CD14-positive monocyte (primary cell): Measurements from ENCODE around the gene TNFRSF13B. TPM values are rescaled to one million over a fixed set of nuclear protein-coding genes. Genes with fewer than 3 reads are reported as not detected.

Source experiments
- DNase-seq, 3 donors: peaks; one replicate each; pipeline ENCODE4 v3.0.0-alpha.2; 2011 to 2022
- H2AFZ ChIP-seq: 2 replicates; pipeline ENCODE4 v1.6.0; 2012; ENCODE audit warnings: mild to moderate bottlenecking, low read depth, low read length, inconsistent platforms; ENCODE audit not compliant: insufficient read depth, poor library complexity, severe bottlenecking
- H3K27ac ChIP-seq, 2 donors: 1 replicate in 1 of 2; 2 replicates in 1 of 2; pipeline ENCODE4 v1.5.1; 2012 to 2013; ENCODE audit warnings: low read length in 2 of 2, control low read depth in 1 of 2, inconsistent platforms in 1 of 2, low read depth in 1 of 2, mild to moderate bottlenecking in 1 of 2
- H3K27me3 ChIP-seq, 2 donors: one replicate each; pipeline versions ENCODE4 v1.6.0 to v1.6.1; 2011 to 2013; ENCODE audit warnings: low read length in 2 of 2; ENCODE audit not compliant: control insufficient read depth in 2 of 2, insufficient read depth in 2 of 2
- H3K36me3 ChIP-seq, 2 donors: replicated peaks in 1 of 2; 1 replicate in 1 of 2; 2 replicates in 1 of 2; pipeline versions ENCODE4 v1.5.1 to v1.6.1; 2012 to 2013; ENCODE audit warnings: low read length in 2 of 2, control low read depth in 1 of 2, inconsistent platforms in 1 of 2, mild to moderate bottlenecking in 1 of 2; ENCODE audit not compliant: insufficient read depth in 2 of 2, control insufficient read depth in 1 of 2
- H3K4me1 ChIP-seq, 2 donors: 1 replicate in 1 of 2; 2 replicates in 1 of 2; pipeline versions ENCODE4 v1.5.1 to v1.6.1; 2012 to 2013; ENCODE audit warnings: low read length in 2 of 2, control low read depth in 1 of 2, inconsistent platforms in 1 of 2, mild to moderate bottlenecking in 1 of 2, moderate library complexity in 1 of 2; ENCODE audit not compliant: insufficient read depth in 2 of 2, control insufficient read depth in 1 of 2
- H3K4me2 ChIP-seq: replicated peaks from 2 replicates; pipeline ENCODE3; 2012; ENCODE audit warnings: low read length, moderate library complexity, mild to moderate bottlenecking; ENCODE audit not compliant: poor library complexity, severe bottlenecking; ENCODE audit errors: extremely low read depth
- H3K4me3 ChIP-seq, 3 experiments: fragments of 200-600 bp in 1 of 3; sonication (generic) in 1 of 3; replicated peaks in 1 of 3; 1 replicate in 2 of 3; 2 replicates in 1 of 3; pipeline ENCODE4 v1.5.1; 2011 to 2013; ENCODE audit warnings: low read length in 3 of 3, mild to moderate bottlenecking in 3 of 3, control low read depth in 2 of 3, low read depth in 2 of 3, inconsistent platforms in 1 of 3, moderate library complexity in 1 of 3
- H3K79me2 ChIP-seq: 2 replicates; pipeline ENCODE4 v1.6.0; 2012; ENCODE audit warnings: mild to moderate bottlenecking, control low read depth, inconsistent platforms, low read length, moderate library complexity; ENCODE audit not compliant: insufficient read depth
- H3K9ac ChIP-seq: 2 replicates; pipeline ENCODE4 v1.6.0; 2017; ENCODE audit warnings: low read length, mild to moderate bottlenecking; ENCODE audit not compliant: insufficient read depth, poor library complexity, severe bottlenecking
- H3K9me3 ChIP-seq, 2 donors: replicated peaks in 1 of 2; 1 replicate in 1 of 2; 2 replicates in 1 of 2; pipeline versions ENCODE4 v1.5.1 to v1.6.1; 2012 to 2013; ENCODE audit warnings: low read length in 2 of 2, control low read depth in 1 of 2; ENCODE audit not compliant: control insufficient read depth in 1 of 2, insufficient read depth in 1 of 2
- H4K20me1 ChIP-seq: 2 replicates; pipeline ENCODE4 v1.6.0; 2012; ENCODE audit warnings: mild to moderate bottlenecking, low read length, control low read depth, moderate library complexity; ENCODE audit not compliant: insufficient read depth
- H3K27ac Mint-ChIP-seq, 7 donors: one replicate each; pipeline ENCODE4 v1.8.0; 2020; ENCODE audit warnings: mild to moderate bottlenecking in 7 of 7, mixed read lengths in 7 of 7, moderate library complexity in 6 of 7, inconsistent platforms in 2 of 7
- H3K27me3 Mint-ChIP-seq, 3 donors: one replicate each; pipeline ENCODE4 v1.8.0; 2021 to 2022; ENCODE audit warnings: low read depth in 3 of 3, mild to moderate bottlenecking in 3 of 3, mixed read lengths in 3 of 3, moderate library complexity in 3 of 3, inconsistent platforms in 1 of 3
- H3K36me3 Mint-ChIP-seq, 2 donors: one replicate each; pipeline ENCODE4 v1.8.0; 2020; ENCODE audit warnings: mixed read lengths in 2 of 2, inconsistent platforms in 1 of 2, mild to moderate bottlenecking in 1 of 2
- H3K4me1 Mint-ChIP-seq: one replicate; pipeline ENCODE4 v1.8.0; 2020; ENCODE audit warnings: mild to moderate bottlenecking, mixed read lengths
- H3K4me3 Mint-ChIP-seq, 2 donors: one replicate each; pipeline ENCODE4 v1.8.0; 2020; ENCODE audit warnings: mild to moderate bottlenecking in 2 of 2, mixed read lengths in 2 of 2, moderate library complexity in 1 of 2
- H3K9me3 Mint-ChIP-seq, 7 donors: one replicate each; pipeline ENCODE4 v1.8.0; 2020 to 2022; ENCODE audit warnings: mixed read lengths in 7 of 7, mild to moderate bottlenecking in 6 of 7, moderate library complexity in 6 of 7, inconsistent platforms in 2 of 7
- WGBS: methylation state at CpG from one replicate; pipeline ENCODE4 v1.1.5; 2013; ENCODE audit warnings: missing lambda C conversion rate; ENCODE audit not compliant: insufficient coverage; 5-methylcytosine and 5-hydroxymethylcytosine counted together
- intact Hi-C, 2 donors: fragments of 100-400 bp; cut with micrococcal nuclease; formaldehyde crosslinking; loops; one replicate each; pipeline versions ENCODE4 v1.15.0 to v1.15.1; 2023
- polyA plus RNA-seq, 3 donors: library from polyadenylated mRNA; depleted of rRNA in 1 of 3; unstranded in 2 of 3; stranded (reverse) in 1 of 3; fragments of 300-500 nt in 2 of 3; fragments of >200 nt in 1 of 3; fragmentation: Illumina TruSeq in 2 of 3; gene quantifications; 1 replicate in 2 of 3; 2 replicates in 1 of 3; pipeline ENCODE4 v1.2.3, GENCODE V29; 2012 to 2021
- TF ChIP-seq, protein P1 (sequence below): fragments of 200-600 bp; IDR thresholded peaks from one replicate; pipeline ENCODE4 v1.8.0; 2022; ENCODE audit warnings: antibody characterized with exemption, mild to moderate bottlenecking

TNFRSF13B gene
- polyA plus RNA-seq, 3 donors, result 0.21 to 0.47 TPM; not detected in 1

DNA sequence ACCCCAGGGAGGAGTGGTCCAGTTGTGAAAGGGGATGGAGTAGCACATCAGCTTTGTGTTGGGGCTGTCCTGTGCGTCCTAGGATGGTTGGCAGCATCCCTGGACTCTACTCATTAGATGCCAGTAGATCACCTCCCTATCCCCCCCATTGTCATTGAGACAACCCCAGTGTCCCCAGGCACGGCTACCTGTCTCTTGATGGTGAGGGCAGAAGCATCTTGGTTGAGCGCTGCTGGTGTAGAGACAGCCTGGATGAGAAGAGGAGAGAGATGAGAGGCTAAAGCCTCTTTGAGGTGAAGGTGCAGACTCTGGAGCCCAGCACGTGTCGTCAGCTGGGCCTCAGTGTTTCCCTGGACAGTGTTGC is 55.4 kb downstream of the TNFRSF13B start:
- no peak overlapping the region for H3K9ac ChIP-seq
- no peak overlapping the region for H3K4me2 ChIP-seq
- TF ChIP-seq, protein P1, sequence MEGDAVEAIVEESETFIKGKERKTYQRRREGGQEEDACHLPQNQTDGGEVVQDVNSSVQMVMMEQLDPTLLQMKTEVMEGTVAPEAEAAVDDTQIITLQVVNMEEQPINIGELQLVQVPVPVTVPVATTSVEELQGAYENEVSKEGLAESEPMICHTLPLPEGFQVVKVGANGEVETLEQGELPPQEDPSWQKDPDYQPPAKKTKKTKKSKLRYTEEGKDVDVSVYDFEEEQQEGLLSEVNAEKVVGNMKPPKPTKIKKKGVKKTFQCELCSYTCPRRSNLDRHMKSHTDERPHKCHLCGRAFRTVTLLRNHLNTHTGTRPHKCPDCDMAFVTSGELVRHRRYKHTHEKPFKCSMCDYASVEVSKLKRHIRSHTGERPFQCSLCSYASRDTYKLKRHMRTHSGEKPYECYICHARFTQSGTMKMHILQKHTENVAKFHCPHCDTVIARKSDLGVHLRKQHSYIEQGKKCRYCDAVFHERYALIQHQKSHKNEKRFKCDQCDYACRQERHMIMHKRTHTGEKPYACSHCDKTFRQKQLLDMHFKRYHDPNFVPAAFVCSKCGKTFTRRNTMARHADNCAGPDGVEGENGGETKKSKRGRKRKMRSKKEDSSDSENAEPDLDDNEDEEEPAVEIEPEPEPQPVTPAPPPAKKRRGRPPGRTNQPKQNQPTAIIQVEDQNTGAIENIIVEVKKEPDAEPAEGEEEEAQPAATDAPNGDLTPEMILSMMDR, result no peak
- no peaks in the 10 kb centered on the region for H3K36me3 ChIP-seq
- no peak overlapping the region for H2AFZ ChIP-seq
- no peak for DNase-seq
- H3K4me3 ChIP-seq, result no peak overlapping the region
- 96% methylated on average over 2 of the region's 5 CpGs for WGBS
- H3K79me2 ChIP-seq, result no peaks in the 10 kb centered on the region
- H3K9me3 Mint-ChIP-seq, result peaks cover 0 to 3% (median 0%) of the 10 kb centered on the region in 7 donors
- no peak overlapping the region for H3K27ac ChIP-seq
- no peaks in the 10 kb centered on the region for H4K20me1 ChIP-seq
- H3K27me3 Mint-ChIP-seq, result peaks cover 1 to 3% (median 3%) of the 10 kb centered on the region in 3 donors
- no peaks in the 10 kb centered on the region for H3K4me1 ChIP-seq
- H3K9me3 ChIP-seq, result no peaks in the 10 kb centered on the region
- no peak overlapping the region for H3K27ac Mint-ChIP-seq
- H3K36me3 Mint-ChIP-seq, result no peaks in the 10 kb centered on the region
- intact Hi-C loops, result no loop called here
- H3K4me3 Mint-ChIP-seq, result no peak overlapping the region
- no peaks in the 10 kb centered on the region for H3K4me1 Mint-ChIP-seq
- H3K27me3 ChIP-seq, result no peaks in the 10 kb centered on the region

DNA sequence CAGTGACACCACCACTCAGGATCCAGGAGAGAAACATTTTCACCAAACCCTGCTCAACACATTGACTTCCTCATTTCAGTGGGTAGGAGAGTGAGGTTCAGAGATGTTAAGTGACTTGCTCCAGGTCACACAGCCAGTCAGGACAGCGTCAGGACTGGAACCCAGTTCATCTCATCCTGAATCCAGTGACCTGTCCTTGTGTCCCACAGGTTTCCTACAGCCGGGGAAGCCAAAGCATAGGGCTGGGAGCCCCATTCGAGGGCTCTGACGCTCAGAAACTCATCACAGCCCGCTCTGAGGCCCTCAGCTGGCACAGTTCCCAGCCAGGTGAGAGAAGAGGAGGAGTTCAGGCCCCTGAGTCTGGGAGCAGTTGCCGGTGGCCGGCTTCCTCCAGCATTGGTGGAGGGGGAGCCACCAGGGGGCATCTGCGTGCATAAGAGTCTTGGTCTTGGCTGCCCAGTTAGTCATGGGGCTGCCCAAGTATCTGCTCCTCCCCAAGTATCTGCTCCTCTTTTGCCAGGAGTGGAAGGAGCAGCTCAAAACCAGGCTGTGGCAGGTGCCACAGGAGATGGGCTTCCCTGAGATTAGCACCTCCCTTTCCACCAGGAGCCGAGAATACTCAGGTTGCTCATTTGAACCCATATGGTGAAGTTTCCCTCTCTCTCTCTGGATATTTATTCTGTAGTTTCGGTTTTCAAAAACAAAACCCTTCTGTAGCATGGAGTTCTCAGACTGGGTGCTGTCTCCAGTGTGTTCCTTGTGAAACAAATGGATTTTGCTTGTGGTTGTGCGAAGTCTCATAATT is 56.0 kb downstream of the TNFRSF13B start:
- TF ChIP-seq, protein P1, result peak; percentile 31
- H3K36me3 ChIP-seq, result no peaks in the 10 kb centered on the region
- intact Hi-C loops, result no loop called here
- no peaks in the 10 kb centered on the region for H3K4me1 ChIP-seq
- no peaks in the 10 kb centered on the region for H3K36me3 Mint-ChIP-seq
- H4K20me1 ChIP-seq, result no peaks in the 10 kb centered on the region
- H3K9me3 ChIP-seq, result no peaks in the 10 kb centered on the region
- H3K27ac Mint-ChIP-seq, result no peak overlapping the region
- peaks cover 1 to 3% (median 3%) of the 10 kb centered on the region in 3 donors for H3K27me3 Mint-ChIP-seq
- H3K4me3 ChIP-seq, result no peak overlapping the region
- H3K4me2 ChIP-seq, result no peak overlapping the region
- H3K79me2 ChIP-seq, result no peaks in the 10 kb centered on the region
- H3K4me1 Mint-ChIP-seq, result no peaks in the 10 kb centered on the region
- peak in 1 of 3 donors; percentile 15 for DNase-seq
- no peak overlapping the region for H3K4me3 Mint-ChIP-seq
- H3K9ac ChIP-seq, result no peak overlapping the region
- 73% methylated on average over 7 of the region's 11 CpGs for WGBS
- no peak overlapping the region for H2AFZ ChIP-seq
- H3K9me3 Mint-ChIP-seq, result peaks cover 0 to 3% (median 0%) of the 10 kb centered on the region in 7 donors
- no peaks in the 10 kb centered on the region for H3K27me3 ChIP-seq
- no peak overlapping the region for H3K27ac ChIP-seq
